Mesodermal cell (in vitro differentiated cells): ENCODE results near the gene NCR3LG1.

Experiments used
- H3K27ac ChIP-seq: 2 replicates; pipeline ENCODE4 v1.7.0; 2013; ENCODE audit warnings: mild to moderate bottlenecking, low read depth, low read length, moderate library complexity; ENCODE audit not compliant: severe bottlenecking
- H3K36me3 ChIP-seq: 2 replicates; pipeline ENCODE4 v1.7.1; 2013; ENCODE audit warnings: mild to moderate bottlenecking, low read length, moderate library complexity; ENCODE audit not compliant: control insufficient read depth, insufficient read depth
- H3K4me1 ChIP-seq: one replicate; pipeline ENCODE4 v1.7.1; 2013; ENCODE audit warnings: mild to moderate bottlenecking, low read length; ENCODE audit not compliant: insufficient read depth, control insufficient read depth, poor library complexity, severe bottlenecking
- H3K4me3 ChIP-seq: 2 replicates; pipeline ENCODE4 v1.7.0; 2013; ENCODE audit warnings: low read length, control low read depth, mild to moderate bottlenecking; ENCODE audit not compliant: insufficient read depth, poor library complexity, severe bottlenecking; ENCODE audit errors: extremely low read depth
- H3K9me3 ChIP-seq: 2 replicates; pipeline ENCODE4 v1.7.1; 2013; ENCODE audit warnings: mild to moderate bottlenecking, low read length, moderate library complexity; ENCODE audit not compliant: control insufficient read depth
- WGBS, 2 experiments: methylation state at CpG; one replicate each; pipeline ENCODE4 v1.1.5; 2013; ENCODE audit warnings: missing lambda C conversion rate in 2 of 2; ENCODE audit not compliant: insufficient coverage in 2 of 2; 5-methylcytosine and 5-hydroxymethylcytosine counted together

The NCR3LG1 gene

GRCh38 chr11:17375547-17375946 lies 23.9 kb downstream of the NCR3LG1 start:
- peaks cover 38% of the 10 kb centered on the region for H3K36me3 ChIP-seq
- H3K4me3 ChIP-seq: no peak overlapping the region
- WGBS, 2 experiments: 82 to 97% methylated on average over 4 to 5 of the region's 5 CpGs
- peaks cover 51% of the 10 kb centered on the region for H3K9me3 ChIP-seq
- peaks cover 5% of the 10 kb centered on the region for H3K4me1 ChIP-seq
- H3K27ac ChIP-seq: no peak overlapping the region

GRCh38 chr11:17376493-17376892 lies 24.9 kb downstream of the NCR3LG1 start:
- 85 to 86% methylated on average over 1 to 2 of the region's 3 CpGs for WGBS, 2 experiments
- Histone ChIP-seq H3K4me3 (no peak overlapping the region), H3K9me3 (peaks cover 41% of the 10 kb centered on the region), H3K36me3 (peaks cover 30% of the 10 kb centered on the region), H3K27ac (no peak overlapping the region), H3K4me1 (peaks cover 12% of the 10 kb centered on the region)

- H3K36me3 ChIP-seq: peaks cover 11% of the 10 kb centered on the region
- peaks cover 20% of the 10 kb centered on the region for H3K9me3 ChIP-seq
- WGBS, 2 experiments: 86 to 100% methylated on average over 1 of the region's 2 CpGs
- H3K4me1 ChIP-seq: peaks cover 20% of the 10 kb centered on the region
- no peak overlapping the region for H3K4me3 ChIP-seq
- no peak overlapping the region for H3K27ac ChIP-seq
These were observed 27.1 kb downstream of the NCR3LG1 start for GRCh38 chr11:17378655-17379054.

- 90 to 91% methylated on average over 5 to 6 of the region's 7 CpGs for WGBS, 2 experiments
- Histone ChIP-seq H3K9me3 (peaks cover 20% of the 10 kb centered on the region), H3K27ac (no peak overlapping the region), H3K36me3 (peaks cover 11% of the 10 kb centered on the region), H3K4me3 (no peak overlapping the region), H3K4me1 (peaks cover 20% of the 10 kb centered on the region)
These were observed 28.0 kb downstream of the NCR3LG1 start for GRCh38 chr11:17379383-17380180.

GRCh38 chr11:17381156-17381555 lies 29.6 kb downstream of the NCR3LG1 start:
- WGBS, 2 experiments: 75 to 94% methylated on average over 3 of the region's 4 CpGs
- H3K9me3 ChIP-seq: peaks cover 20% of the 10 kb centered on the region
- no peak overlapping the region for H3K4me3 ChIP-seq
- H3K4me1 ChIP-seq: peaks cover 20% of the 10 kb centered on the region
- H3K27ac ChIP-seq: no peak overlapping the region
- peaks cover 11% of the 10 kb centered on the region for H3K36me3 ChIP-seq

GRCh38 chr11:17382046-17382728 lies 30.6 kb downstream of the NCR3LG1 start:
- Histone ChIP-seq H3K4me3 (no peak overlapping the region), H3K4me1 (peaks cover 20% of the 10 kb centered on the region), H3K36me3 (peaks cover 11% of the 10 kb centered on the region), H3K9me3 (peaks cover 20% of the 10 kb centered on the region), H3K27ac (no peak overlapping the region)
- WGBS, 2 experiments: 88 to 92% methylated on average over 8 of the region's 8 CpGs

- 60% methylated on average over 1 of the region's 1 CpG; no CpG with 5 or more reads in 1 of the 2 experiments for WGBS, 2 experiments
- Histone ChIP-seq H3K4me1 (peaks cover 20% of the 10 kb centered on the region), H3K4me3 (no peak overlapping the region), H3K36me3 (peaks cover 9% of the 10 kb centered on the region), H3K27ac (no peak overlapping the region), H3K9me3 (peaks cover 10% of the 10 kb centered on the region)
These were observed 31.9 kb downstream of the NCR3LG1 start for GRCh38 chr11:17383461-17383860.

GRCh38 chr11:17384002-17384511 lies 32.5 kb downstream of the NCR3LG1 start:
- Histone ChIP-seq H3K9me3 (peaks cover 4% of the 10 kb centered on the region), H3K27ac (no peak overlapping the region), H3K4me1 (peaks cover 20% of the 10 kb centered on the region), H3K4me3 (no peak overlapping the region), H3K36me3 (peaks cover 8% of the 10 kb centered on the region)
- WGBS, 2 experiments: 45 to 54% methylated on average over 5 of the region's 6 CpGs

- Histone ChIP-seq H3K27ac (no peak overlapping the region), H3K9me3 (no peaks in the 10 kb centered on the region), H3K4me3 (no peak overlapping the region), H3K4me1 (peaks cover 15% of the 10 kb centered on the region), H3K36me3 (no peaks in the 10 kb centered on the region)
- WGBS, 2 experiments: 80 to 100% methylated on average over 2 to 5 of the region's 5 CpGs
These were observed 33.9 kb downstream of the NCR3LG1 start for GRCh38 chr11:17385492-17385891.

- 83 to 95% methylated on average over 5 to 6 of the region's 6 CpGs for WGBS, 2 experiments
- Histone ChIP-seq H3K4me3 (no peak overlapping the region), H3K27ac (no peak overlapping the region), H3K4me1 (peaks cover 13% of the 10 kb centered on the region), H3K36me3 (no peaks in the 10 kb centered on the region), H3K9me3 (no peaks in the 10 kb centered on the region)
These were observed 34.3 kb downstream of the NCR3LG1 start for GRCh38 chr11:17385926-17386325.
